SK-N-SH treated with all-trans-retinoic acid at 6 μM for 48 hours (cell line): Measurements from ENCODE around the gene MT1M.

Experiments used
- ARNTL ChIP-seq: fragments of 450-650 bp; formaldehyde crosslinking; IDR thresholded peaks from 2 replicates; pipeline ENCODE4 v1.5.0; 2020; ENCODE audit warnings: low read depth, mild to moderate bottlenecking, moderate library complexity, borderline replicate concordance
- CSDC2 ChIP-seq: fragments of 250-450 bp; sonication (Bioruptor Pico); IDR thresholded peaks from 2 replicates; pipeline ENCODE4 v1.5.0; 2020; ENCODE audit warnings: mild to moderate bottlenecking, moderate library complexity
- GLIS3 ChIP-seq: fragments of 250-450 bp; sonication (Bioruptor Pico); IDR thresholded peaks from 2 replicates; pipeline ENCODE4 v1.5.0; 2020; ENCODE audit warnings: mild to moderate bottlenecking, moderate library complexity
- OSR1 ChIP-seq: fragments of 250-450 bp; sonication (Bioruptor Pico); IDR thresholded peaks from 2 replicates; pipeline ENCODE4 v1.8.0; 2022; ENCODE audit warnings: moderate library complexity, mild to moderate bottlenecking, inconsistent platforms
- PPARA ChIP-seq: fragments of 250-450 bp; sonication (Bioruptor Pico); IDR thresholded peaks from 2 replicates; pipeline ENCODE4 v1.5.0; 2020; ENCODE audit warnings: mild to moderate bottlenecking, borderline replicate concordance
- RARB ChIP-seq: fragments of 250-450 bp; sonication (Bioruptor Pico); IDR thresholded peaks from 2 replicates; pipeline ENCODE4 v1.8.0; 2021; ENCODE audit warnings: mild to moderate bottlenecking, moderate library complexity
- TSHZ2 ChIP-seq: fragments of 250-450 bp; sonication (Bioruptor Pico); IDR thresholded peaks from 2 replicates; pipeline ENCODE4 v1.5.0; 2020; ENCODE audit warnings: mild to moderate bottlenecking, moderate library complexity
- ZNF8 ChIP-seq: fragments of 450-650 bp; formaldehyde crosslinking; IDR thresholded peaks from 2 replicates; pipeline ENCODE4 v1.5.0; 2020; ENCODE audit warnings: mild to moderate bottlenecking, moderate library complexity
- TF ChIP-seq, protein P1 (sequence below): fragments of 250-450 bp; sonication (Bioruptor Pico); IDR thresholded peaks from 2 replicates; pipeline ENCODE4 v1.5.1; 2021; ENCODE audit warnings: mild to moderate bottlenecking, moderate library complexity

DNA sequence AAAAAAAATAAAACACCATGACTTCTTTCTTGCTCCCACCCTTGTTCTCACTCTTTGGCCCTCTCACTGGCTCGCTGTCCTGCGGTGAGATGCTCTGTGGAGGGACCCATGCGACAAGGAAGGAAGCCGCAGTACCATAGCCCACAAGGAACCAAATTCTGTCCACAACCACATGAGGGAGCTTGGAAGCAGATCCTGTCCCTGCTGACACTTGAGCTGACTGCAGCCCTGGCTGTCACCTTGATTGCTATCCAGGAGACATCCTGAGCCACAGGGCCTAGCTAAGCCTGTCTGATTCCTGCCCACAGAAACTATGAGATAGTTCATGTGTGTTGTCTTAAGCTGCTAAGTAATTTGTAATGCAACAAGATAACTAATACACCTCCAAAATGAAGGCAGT, 28.9 kb upstream of the MT1M start:
- TF ChIP-seq ARNTL (CRISPR knock-in tag) (no peak), GLIS3 (CRISPR knock-in tag) (no peak), ZNF8 (CRISPR knock-in tag) (no peak), PPARA (no peak), OSR1 (CRISPR knock-in tag) (no peak), TSHZ2 (CRISPR knock-in tag) (no peak), RARB (CRISPR knock-in tag) (no peak), CSDC2 (CRISPR knock-in tag) (no peak)
- TF ChIP-seq, protein P1, sequence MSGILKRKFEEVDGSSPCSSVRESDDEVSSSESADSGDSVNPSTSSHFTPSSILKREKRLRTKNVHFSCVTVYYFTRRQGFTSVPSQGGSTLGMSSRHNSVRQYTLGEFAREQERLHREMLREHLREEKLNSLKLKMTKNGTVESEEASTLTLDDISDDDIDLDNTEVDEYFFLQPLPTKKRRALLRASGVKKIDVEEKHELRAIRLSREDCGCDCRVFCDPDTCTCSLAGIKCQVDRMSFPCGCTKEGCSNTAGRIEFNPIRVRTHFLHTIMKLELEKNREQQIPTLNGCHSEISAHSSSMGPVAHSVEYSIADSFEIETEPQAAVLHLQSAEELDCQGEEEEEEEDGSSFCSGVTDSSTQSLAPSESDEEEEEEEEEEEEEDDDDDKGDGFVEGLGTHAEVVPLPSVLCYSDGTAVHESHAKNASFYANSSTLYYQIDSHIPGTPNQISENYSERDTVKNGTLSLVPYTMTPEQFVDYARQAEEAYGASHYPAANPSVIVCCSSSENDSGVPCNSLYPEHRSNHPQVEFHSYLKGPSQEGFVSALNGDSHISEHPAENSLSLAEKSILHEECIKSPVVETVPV (CRISPR knock-in tag): no peak
